ENCODE data around the gene MOB4.

The MOB4 gene

GRCh38 chr2:197597166-197597565 lies 81.3 kb downstream of the MOB4 start:
- H3K9me3 Mint-ChIP-seq (ENCODE audit: low read depth): no peaks in the 10 kb centered on the region
- peaks cover 6% of the 10 kb centered on the region for H3K4me1 Mint-ChIP-seq (ENCODE audit: low read depth)
- peaks cover 7% of the 10 kb centered on the region for H3K27me3 Mint-ChIP-seq

GRCh38 chr2:197598450-197598849 lies 82.6 kb downstream of the MOB4 start:
- Mint-ChIP-seq H3K4me3 (no peak overlapping the region), H3K9me3 (ENCODE audit: low read depth) (no peaks in the 10 kb centered on the region)

More at GRCh38 chr2:197597166-197597565, 81.3 kb downstream of the MOB4 start:
- no peak overlapping the region for H3K27ac Mint-ChIP-seq
- H3K4me3 Mint-ChIP-seq: no peak overlapping the region
- H3K36me3 Mint-ChIP-seq: no peaks in the 10 kb centered on the region

GRCh38 chr2:197599285-197599965 lies 83.6 kb downstream of the MOB4 start:
- H3K9me3 Mint-ChIP-seq (ENCODE audit: low read depth): no peaks in the 10 kb centered on the region
- peaks cover 7% of the 10 kb centered on the region for H3K27me3 Mint-ChIP-seq
- peaks cover 6% of the 10 kb centered on the region for H3K4me1 Mint-ChIP-seq (ENCODE audit: low read depth)
- H3K36me3 Mint-ChIP-seq: no peaks in the 10 kb centered on the region
- H3K4me3 Mint-ChIP-seq: peak overlapping the region; percentile 71
- H3K27ac Mint-ChIP-seq: no peak overlapping the region

More at GRCh38 chr2:197598450-197598849, 82.6 kb downstream of the MOB4 start:
- H3K36me3 Mint-ChIP-seq: no peaks in the 10 kb centered on the region
- H3K27me3 Mint-ChIP-seq: peaks cover 7% of the 10 kb centered on the region
- no peak overlapping the region for H3K27ac Mint-ChIP-seq
- peaks cover 6% of the 10 kb centered on the region for H3K4me1 Mint-ChIP-seq (ENCODE audit: low read depth)

GRCh38 chr2:197600306-197600705 lies 84.4 kb downstream of the MOB4 start:
- no peak overlapping the region for H3K4me3 Mint-ChIP-seq
- peaks cover 6% of the 10 kb centered on the region for H3K4me1 Mint-ChIP-seq (ENCODE audit: low read depth)
- H3K36me3 Mint-ChIP-seq: no peaks in the 10 kb centered on the region
- peaks cover 7% of the 10 kb centered on the region for H3K27me3 Mint-ChIP-seq
- no peak overlapping the region for H3K27ac Mint-ChIP-seq
- H3K9me3 Mint-ChIP-seq (ENCODE audit: low read depth): no peaks in the 10 kb centered on the region

- Mint-ChIP-seq H3K27me3 (peaks cover 7% of the 10 kb centered on the region), H3K9me3 (ENCODE audit: low read depth) (no peaks in the 10 kb centered on the region), H3K4me1 (ENCODE audit: low read depth) (peaks cover 12% of the 10 kb centered on the region), H3K36me3 (no peaks in the 10 kb centered on the region), H3K27ac (no peak overlapping the region), H3K4me3 (no peak overlapping the region)
Measured at GRCh38 chr2:197601726-197602125, 85.9 kb downstream of the MOB4 start.
